NCI-H510A treated with DMSO at 0.1 percent for 48 hours (cell line): ENCODE results near the gene PC.

Experiments
- DNase-seq: peaks from one replicate; lab custom pipeline; 2025; lab: John Stamatoyannopoulos, UW

PC gene

GRCh38 chr11:66855574-66856495 is 102.3 kb downstream of the PC start:
- DNase-seq = peak; percentile 92

- no peak for DNase-seq
Measured at GRCh38 chr11:66854729-66855211, 103.4 kb downstream of the PC start.

- no peak for DNase-seq
Measured at GRCh38 chr11:66854231-66854661, 103.9 kb downstream of the PC start.

GRCh38 chr11:66853242-66854229 is 104.6 kb downstream of the PC start:
- no peak for DNase-seq

- DNase-seq = no peak
Measured at GRCh38 chr11:66852466-66853241, 105.5 kb downstream of the PC start.

GRCh38 chr11:66851698-66852465 is 106.3 kb downstream of the PC start:
- no peak for DNase-seq

- DNase-seq = no peak
Measured at GRCh38 chr11:66851239-66851596, 107.0 kb downstream of the PC start.

GRCh38 chr11:66850588-66851238 is 107.5 kb downstream of the PC start:
- DNase-seq = no peak

GRCh38 chr11:66850235-66850587 is 108.0 kb downstream of the PC start:
- DNase-seq = no peak

GRCh38 chr11:66849501-66850234 is 108.5 kb downstream of the PC start:
- no peak for DNase-seq

- DNase-seq = no peak
Measured at GRCh38 chr11:66848671-66849500, 109.3 kb downstream of the PC start.

GRCh38 chr11:66847461-66848232 is 110.5 kb downstream of the PC start:
- DNase-seq = no peak

- no peak for DNase-seq
Measured at GRCh38 chr11:66846671-66847091, 111.5 kb downstream of the PC start.

GRCh38 chr11:66845876-66846212 is 112.3 kb downstream of the PC start:
- DNase-seq = no peak

- no peak for DNase-seq
Measured at GRCh38 chr11:66845143-66845875, 112.9 kb downstream of the PC start.

- DNase-seq = no peak
Measured at GRCh38 chr11:66844496-66845142, 113.6 kb downstream of the PC start.
